Measurements from ENCODE around the gene SMCO3. TPM values are rescaled to one million over a fixed set of nuclear protein-coding genes. Genes with fewer than 3 reads are reported as not detected.

The SMCO3 gene
- total RNA-seq, 1 donor, result under 0.01 TPM

DNA sequence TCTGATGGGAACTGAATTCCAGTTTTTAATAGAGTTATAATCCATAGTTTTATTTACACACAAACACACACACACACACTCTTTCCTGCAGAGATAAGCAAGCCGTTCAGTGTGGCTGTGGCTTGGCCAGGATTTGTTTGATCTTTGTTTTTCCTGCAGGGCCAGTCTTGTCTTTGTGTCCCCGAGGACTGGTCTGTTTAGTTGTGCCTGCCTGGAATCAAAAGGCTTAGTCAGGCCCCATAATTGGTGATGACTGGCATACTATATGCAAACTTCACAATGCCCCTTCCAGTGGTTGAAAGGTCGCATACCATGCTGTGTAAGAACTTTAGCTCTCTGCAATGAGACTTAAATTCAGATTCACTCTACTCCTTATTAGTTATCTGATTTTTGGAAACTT is 36.7 kb downstream of the SMCO3 start:
- Histone ChIP-seq H3K27me3 (ENCODE audit: insufficient read depth, low read length) (no peaks in the 10 kb centered on the region), H3K4me3 (ENCODE audit: insufficient read depth, low read length) (no peak overlapping the region), H3K36me3 (ENCODE audit: insufficient read depth, low read length) (no peaks in the 10 kb centered on the region), H3K27ac (ENCODE audit: low read depth, low read length) (no peak overlapping the region), H3K79me2 (ENCODE audit: insufficient read depth, low read length) (peaks cover 18% of the 10 kb centered on the region), H3K4me2 (ENCODE audit: insufficient read depth, low read length) (peak overlapping the region; percentile 78), H3K4me1 (ENCODE audit: insufficient read depth, low read length) (peaks cover 24% of the 10 kb centered on the region), H3K9me3 (ENCODE audit: low read depth, low read length) (no peaks in the 10 kb centered on the region), H4K20me1 (ENCODE audit: insufficient read depth, low read length) (peaks cover 3% of the 10 kb centered on the region), H2AFZ (ENCODE audit: low read length) (no peak overlapping the region)
- TF ChIP-seq, protein P1, sequence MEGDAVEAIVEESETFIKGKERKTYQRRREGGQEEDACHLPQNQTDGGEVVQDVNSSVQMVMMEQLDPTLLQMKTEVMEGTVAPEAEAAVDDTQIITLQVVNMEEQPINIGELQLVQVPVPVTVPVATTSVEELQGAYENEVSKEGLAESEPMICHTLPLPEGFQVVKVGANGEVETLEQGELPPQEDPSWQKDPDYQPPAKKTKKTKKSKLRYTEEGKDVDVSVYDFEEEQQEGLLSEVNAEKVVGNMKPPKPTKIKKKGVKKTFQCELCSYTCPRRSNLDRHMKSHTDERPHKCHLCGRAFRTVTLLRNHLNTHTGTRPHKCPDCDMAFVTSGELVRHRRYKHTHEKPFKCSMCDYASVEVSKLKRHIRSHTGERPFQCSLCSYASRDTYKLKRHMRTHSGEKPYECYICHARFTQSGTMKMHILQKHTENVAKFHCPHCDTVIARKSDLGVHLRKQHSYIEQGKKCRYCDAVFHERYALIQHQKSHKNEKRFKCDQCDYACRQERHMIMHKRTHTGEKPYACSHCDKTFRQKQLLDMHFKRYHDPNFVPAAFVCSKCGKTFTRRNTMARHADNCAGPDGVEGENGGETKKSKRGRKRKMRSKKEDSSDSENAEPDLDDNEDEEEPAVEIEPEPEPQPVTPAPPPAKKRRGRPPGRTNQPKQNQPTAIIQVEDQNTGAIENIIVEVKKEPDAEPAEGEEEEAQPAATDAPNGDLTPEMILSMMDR (IDR thresholded peaks at IDR 0.05; ENCODE audit: extremely low read depth, low read depth, low read length), result no peak
- DNase-seq (ENCODE audit: insufficient read length, low spot score, missing footprints), result peak; percentile 72

DNA sequence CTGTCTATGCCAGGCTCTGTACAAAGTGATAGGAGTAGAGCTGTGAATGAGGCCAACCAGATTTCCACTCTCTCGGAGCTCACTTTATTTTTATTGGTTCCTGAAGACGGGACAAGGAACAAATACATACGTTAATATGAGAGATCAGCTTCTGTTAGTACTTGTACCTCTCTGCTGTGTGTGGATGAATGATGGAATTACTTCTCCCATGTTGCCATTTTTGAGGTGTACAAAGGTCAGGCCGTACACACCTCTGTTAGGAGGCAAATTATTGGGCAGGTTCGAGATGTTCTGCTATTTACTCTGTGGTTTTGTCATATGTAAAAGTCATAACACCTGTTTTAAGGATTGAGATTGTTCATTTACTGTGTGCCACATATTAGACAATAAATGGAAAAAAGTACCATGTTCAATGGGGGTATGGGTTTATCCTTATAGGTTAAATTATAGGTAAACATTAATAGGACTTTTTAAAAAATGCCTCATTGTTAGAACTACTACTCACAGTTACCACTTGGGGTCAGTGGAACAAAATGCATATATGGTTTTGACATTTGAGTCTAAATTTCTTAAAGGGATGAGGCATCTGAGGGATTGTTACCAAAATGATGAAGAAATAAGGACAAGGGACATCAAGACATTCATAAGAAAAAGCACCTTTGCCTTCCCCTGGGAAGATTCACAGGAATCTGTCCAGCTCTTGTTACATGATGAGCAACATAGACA is 37.6 kb downstream of the SMCO3 start:
- Histone ChIP-seq H3K4me2 (ENCODE audit: insufficient read depth, low read length) (peak overlapping the region; percentile 78), H3K79me2 (ENCODE audit: insufficient read depth, low read length) (peaks cover 18% of the 10 kb centered on the region), H3K27me3 (ENCODE audit: insufficient read depth, low read length) (no peaks in the 10 kb centered on the region), H4K20me1 (ENCODE audit: insufficient read depth, low read length) (peaks cover 3% of the 10 kb centered on the region), H3K9me3 (ENCODE audit: low read depth, low read length) (no peaks in the 10 kb centered on the region), H3K4me1 (ENCODE audit: insufficient read depth, low read length) (peaks cover 24% of the 10 kb centered on the region), H2AFZ (ENCODE audit: low read length) (no peak overlapping the region), H3K36me3 (ENCODE audit: insufficient read depth, low read length) (no peaks in the 10 kb centered on the region), H3K27ac (ENCODE audit: low read depth, low read length) (peak overlapping the region; percentile 87), H3K4me3 (ENCODE audit: insufficient read depth, low read length) (peak overlapping the region; percentile 77)
- TF ChIP-seq, protein P1 (IDR thresholded peaks at IDR 0.05; ENCODE audit: extremely low read depth, low read depth, low read length), result peak; percentile 34
- peak; percentile 82 for DNase-seq (ENCODE audit: insufficient read length, low spot score, missing footprints)

DNA sequence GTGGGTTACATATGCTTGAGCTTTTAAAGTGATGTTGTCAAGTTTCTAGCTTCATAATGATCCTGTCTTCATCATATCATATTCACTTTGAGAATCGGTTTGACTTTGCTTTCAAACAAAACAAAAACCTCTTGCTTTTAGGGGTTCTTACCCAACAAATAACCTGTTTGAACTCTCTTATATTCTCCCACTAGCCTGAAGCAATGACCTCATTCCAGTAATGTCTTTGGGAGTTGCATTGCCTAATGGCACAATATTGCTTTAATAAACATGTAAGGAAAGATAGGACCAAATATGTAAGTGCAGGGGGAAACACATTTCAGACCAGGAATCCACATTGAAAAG is 38.4 kb downstream of the SMCO3 start:
- H3K36me3 ChIP-seq (ENCODE audit: insufficient read depth, low read length), result no peaks in the 10 kb centered on the region
- peak overlapping the region; percentile 94 for H2AFZ ChIP-seq (ENCODE audit: low read length)
- peaks cover 3% of the 10 kb centered on the region for H4K20me1 ChIP-seq (ENCODE audit: insufficient read depth, low read length)
- H3K27ac ChIP-seq (ENCODE audit: low read depth, low read length), result peak overlapping the region; percentile 87
- TF ChIP-seq, protein P1 (IDR thresholded peaks at IDR 0.05; ENCODE audit: extremely low read depth, low read depth, low read length), result no peak
- H3K4me3 ChIP-seq (ENCODE audit: insufficient read depth, low read length), result peak overlapping the region; percentile 77
- peak overlapping the region; percentile 78 for H3K4me2 ChIP-seq (ENCODE audit: insufficient read depth, low read length)
- H3K4me1 ChIP-seq (ENCODE audit: insufficient read depth, low read length), result peaks cover 24% of the 10 kb centered on the region
- H3K27me3 ChIP-seq (ENCODE audit: insufficient read depth, low read length), result no peaks in the 10 kb centered on the region
- H3K9me3 ChIP-seq (ENCODE audit: low read depth, low read length), result no peaks in the 10 kb centered on the region
- DNase-seq (ENCODE audit: insufficient read length, low spot score, missing footprints), result no peak
- H3K79me2 ChIP-seq (ENCODE audit: insufficient read depth, low read length), result peaks cover 20% of the 10 kb centered on the region

DNA sequence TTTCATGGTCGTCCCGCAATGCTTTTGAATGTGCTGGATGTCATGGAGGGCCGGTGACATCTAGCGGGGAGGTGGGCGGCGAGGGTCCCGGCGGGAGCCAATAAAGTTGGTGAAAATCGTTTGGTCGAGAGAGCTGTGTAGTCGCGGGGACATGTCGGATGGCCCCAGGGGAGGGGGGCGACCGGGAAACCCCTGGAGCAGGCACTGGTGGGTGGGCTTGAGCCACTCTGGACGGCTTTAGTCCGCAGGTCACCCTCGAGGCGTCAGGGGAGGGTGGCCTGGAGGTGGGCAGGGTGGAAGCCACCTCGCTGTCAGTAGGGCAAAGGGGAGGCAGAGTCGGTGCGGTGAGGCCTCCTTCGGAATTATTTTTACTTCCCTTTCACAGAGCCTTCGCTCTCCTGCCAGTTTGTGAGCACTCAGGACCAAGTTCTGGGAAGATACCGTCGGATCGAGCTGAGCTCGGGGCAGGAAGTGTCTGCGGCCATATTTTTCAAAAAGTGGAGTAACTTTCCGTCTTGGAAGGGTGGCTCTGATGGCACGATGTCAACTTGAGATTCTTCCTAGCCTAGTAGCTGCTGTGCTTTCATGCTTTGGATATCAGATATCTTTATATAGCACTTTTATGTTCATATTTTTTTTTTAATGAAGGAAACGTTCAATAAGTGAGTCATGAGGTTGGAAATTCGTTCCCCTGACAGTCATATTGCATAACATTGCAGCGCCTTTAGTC is 38.9 kb downstream of the SMCO3 start:
- peak; percentile 73 for DNase-seq (ENCODE audit: insufficient read length, low spot score, missing footprints)

More for the DNA sequence above, 38.9 kb downstream of the SMCO3 start:
- Histone ChIP-seq H3K4me3 (ENCODE audit: insufficient read depth, low read length) (peak overlapping the region; percentile 77), H3K4me1 (ENCODE audit: insufficient read depth, low read length) (peaks cover 24% of the 10 kb centered on the region), H3K27me3 (ENCODE audit: insufficient read depth, low read length) (no peaks in the 10 kb centered on the region), H3K36me3 (ENCODE audit: insufficient read depth, low read length) (no peaks in the 10 kb centered on the region), H3K79me2 (ENCODE audit: insufficient read depth, low read length) (peaks cover 26% of the 10 kb centered on the region), H3K9me3 (ENCODE audit: low read depth, low read length) (no peaks in the 10 kb centered on the region), H3K4me2 (ENCODE audit: insufficient read depth, low read length) (peak overlapping the region; percentile 78), H3K27ac (ENCODE audit: low read depth, low read length) (peak overlapping the region; percentile 87), H2AFZ (ENCODE audit: low read length) (peak overlapping the region; percentile 94), H4K20me1 (ENCODE audit: insufficient read depth, low read length) (peaks cover 3% of the 10 kb centered on the region)
- TF ChIP-seq, protein P1 (IDR thresholded peaks at IDR 0.05; ENCODE audit: extremely low read depth, low read depth, low read length), result no peak

Measured in osteoblast (primary cell).